HG03342 (cell line): ENCODE measurements around the gene SLC25A4.
A peak's percentile ranks its signal among the peaks of the same experiment; 100 is the strongest.
"Not testable (repeated sequence)": the region's sequence is repeated elsewhere in the genome, so short reads cannot be mapped to it uniquely, and the experiment has no call there.

Experiments used
- ATAC-seq: cut with Tn5 transposase; IDR thresholded peaks from one replicate; pipeline ENCODE4 v1.9.1; 2021; ENCODE audit warnings: mild to moderate bottlenecking, moderate library complexity; ENCODE audit not compliant: unreplicated experiment

Gene SLC25A4

DNA sequence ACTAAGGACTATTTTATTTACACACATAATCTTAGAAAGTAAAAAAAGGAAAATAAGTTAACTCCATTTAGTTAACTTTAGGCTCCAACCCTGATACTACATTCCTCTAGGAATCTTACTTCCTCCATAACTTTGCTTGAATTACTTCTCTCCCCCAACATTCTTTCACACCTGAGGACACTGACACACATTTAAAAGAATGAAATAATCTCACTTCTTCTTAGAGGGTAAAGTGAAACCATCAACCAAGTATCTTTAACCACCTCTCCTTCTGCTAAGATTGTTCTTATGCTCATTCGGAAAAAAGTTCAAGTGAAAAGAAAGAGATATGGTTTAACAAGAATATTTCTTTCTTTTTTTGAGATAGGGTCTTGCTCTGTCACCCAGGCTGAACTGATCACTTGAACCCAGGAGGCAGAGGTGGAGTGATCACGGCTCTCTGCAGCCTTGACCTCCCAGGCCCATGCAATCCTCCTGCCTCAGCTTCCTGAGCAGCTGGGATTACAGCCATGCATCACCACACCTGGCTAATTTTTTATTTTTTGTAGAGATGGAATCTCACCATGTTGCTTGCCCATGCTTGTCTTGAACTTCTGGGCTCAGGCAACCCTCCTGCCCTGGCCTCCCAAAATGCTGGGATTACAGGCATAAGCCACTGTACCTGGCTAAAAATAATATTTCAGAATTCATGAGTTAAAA is 28.5 kb downstream of the SLC25A4 start:
- peak; percentile 90 for ATAC-seq

GRCh38 chr4:185179488-185179887 is 36.4 kb downstream of the SLC25A4 start:
- ATAC-seq: no peak

DNA sequence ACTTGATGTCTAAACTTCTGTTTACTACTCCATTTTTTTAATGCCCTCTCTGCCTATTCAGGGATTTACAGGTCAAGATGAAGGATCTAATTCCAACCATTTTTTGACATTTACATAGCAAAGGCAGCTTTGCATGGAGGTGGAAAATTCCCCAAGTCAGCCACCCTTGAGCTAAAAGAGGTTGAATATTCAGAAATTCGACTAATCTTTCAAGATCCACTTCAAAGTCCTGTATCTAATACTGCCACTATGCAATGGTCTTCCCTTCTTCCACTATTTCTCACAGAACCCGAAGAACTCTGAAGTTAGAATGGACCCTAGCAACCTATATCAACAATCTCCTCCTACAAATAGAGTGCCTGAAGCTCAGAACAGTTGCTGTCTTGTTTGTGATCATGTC is 39.2 kb downstream of the SLC25A4 start:
- no peak for ATAC-seq

DNA sequence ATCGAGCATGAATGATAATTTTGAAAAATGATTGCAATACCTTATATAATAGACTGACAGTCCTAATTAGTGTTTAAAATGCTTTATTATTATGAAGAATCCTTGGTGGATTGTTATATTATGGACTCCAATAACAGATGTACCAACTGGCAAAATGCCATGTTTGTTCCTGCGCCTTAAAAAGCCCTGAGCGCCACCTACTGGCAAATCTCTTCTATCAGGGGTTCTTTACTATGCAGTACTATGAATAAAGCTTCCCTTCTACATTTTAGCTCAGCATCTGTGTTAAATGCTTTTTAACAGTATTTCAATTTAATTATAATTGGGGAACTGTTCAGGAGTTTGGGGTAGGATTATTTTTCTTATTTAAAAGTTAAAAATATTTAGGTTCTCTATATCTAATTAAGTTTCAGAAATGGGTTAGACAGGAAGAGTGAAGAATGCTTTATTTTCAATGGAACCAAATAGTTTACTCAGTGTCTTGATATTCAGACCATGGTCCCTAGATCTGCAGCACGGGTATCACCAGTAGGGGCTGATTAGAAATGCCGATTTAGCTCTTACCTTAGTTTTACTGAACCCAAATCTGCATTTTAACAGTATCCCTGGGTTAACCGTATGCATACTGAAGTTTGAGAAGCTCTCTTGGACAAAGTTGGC is 40.7 kb downstream of the SLC25A4 start:
- ATAC-seq: peak; percentile 55

GRCh38 chr4:185186769-185187168 is 43.7 kb downstream of the SLC25A4 start:
- ATAC-seq: no peak

DNA sequence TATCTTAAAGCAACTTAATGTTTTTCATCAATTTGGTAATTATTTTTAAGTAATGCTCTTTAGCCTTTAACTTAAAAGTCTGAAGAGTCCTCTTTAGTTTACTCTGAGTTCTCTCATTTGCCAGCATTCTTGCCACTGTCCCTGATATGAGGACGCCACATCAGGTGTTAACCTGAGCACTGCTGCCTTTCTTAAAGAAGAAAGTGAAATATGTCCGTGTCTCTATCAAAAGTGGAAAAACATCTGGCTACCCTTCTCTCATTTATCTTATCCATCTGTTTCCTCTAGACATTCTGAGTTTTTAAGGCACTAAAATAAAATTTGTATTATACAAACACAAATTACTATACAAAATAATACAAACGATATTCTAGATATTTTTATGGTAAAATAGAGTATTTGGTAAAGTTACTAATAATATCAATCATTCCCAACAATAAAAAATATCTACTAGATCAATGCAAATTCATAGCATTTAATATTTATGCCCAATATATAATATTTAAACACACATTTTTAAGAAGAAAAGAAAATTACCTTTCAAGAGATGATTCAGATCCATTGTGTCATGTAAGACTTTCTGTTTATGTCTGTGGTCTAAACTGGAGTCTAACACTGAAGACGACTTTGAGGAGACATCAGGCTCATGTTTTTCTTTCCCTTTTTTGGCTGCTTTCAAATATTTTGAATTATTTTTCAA is 46.7 kb downstream of the SLC25A4 start:
- no peak for ATAC-seq

DNA sequence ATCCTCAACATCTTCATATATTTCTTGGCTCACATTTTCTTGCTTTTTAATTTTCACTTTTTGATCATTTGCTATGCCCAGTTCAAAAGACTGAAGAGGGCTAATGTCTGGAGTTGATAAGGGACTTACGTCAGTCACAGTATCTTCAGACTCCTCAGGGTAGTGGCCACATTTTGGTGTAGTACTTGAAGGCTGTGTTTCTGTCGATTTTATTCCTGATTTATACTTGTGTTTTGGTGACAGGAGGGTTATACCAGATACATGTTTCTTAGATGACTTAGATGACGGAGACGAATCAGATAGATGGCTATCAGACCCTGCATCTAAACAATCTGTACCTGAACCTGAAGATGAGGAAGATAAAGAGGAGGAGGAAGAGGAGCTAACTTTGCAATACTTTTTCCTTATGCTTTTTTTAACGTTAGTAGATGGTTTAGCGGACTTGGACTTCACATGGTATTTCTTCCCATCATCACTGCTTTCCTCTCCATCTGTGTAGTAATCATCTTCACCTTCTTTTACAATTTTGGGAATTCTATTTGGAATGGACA is 47.3 kb downstream of the SLC25A4 start:
- ATAC-seq: no peak

GRCh38 chr4:185192059-185192458 is 49.0 kb downstream of the SLC25A4 start:
- ATAC-seq: peak; percentile 93

- ATAC-seq: no peak
These were observed 52.1 kb downstream of the SLC25A4 start for GRCh38 chr4:185194924-185195888.

- no peak for ATAC-seq
These were observed 53.4 kb downstream of the SLC25A4 start for GRCh38 chr4:185196437-185196836.

DNA sequence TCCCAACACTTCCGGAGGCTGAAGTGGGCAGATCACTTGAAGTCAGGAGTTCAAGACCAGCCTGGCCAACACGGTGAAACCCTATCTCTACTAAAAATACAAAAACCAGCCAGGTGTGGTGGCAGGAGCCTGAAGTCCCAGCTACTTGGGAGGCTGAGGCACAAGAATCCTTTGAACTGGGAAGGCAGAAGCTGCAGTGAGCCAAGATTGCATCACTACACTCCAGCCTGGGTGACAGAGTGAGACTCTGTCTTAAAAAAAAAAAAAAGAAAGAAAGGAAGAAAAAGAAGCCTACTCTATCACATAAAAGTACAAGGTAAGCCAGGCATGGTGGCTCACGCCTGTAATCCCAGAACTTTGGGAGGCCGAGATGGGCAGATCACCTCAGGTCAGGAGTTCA is 55.1 kb downstream of the SLC25A4 start:
- not testable (repeated sequence) for ATAC-seq
